ENCODE measurements around the gene PADI3. TPM values are rescaled to one million over a fixed set of nuclear protein-coding genes. Genes with fewer than 3 reads are reported as not detected.
"Not testable (repeated sequence)": the region's sequence is repeated elsewhere in the genome, so short reads cannot be mapped to it uniquely, and the experiment has no call there.

Gene PADI3
- total RNA-seq, 6 donors from 2014 or later, result not detected

DNA sequence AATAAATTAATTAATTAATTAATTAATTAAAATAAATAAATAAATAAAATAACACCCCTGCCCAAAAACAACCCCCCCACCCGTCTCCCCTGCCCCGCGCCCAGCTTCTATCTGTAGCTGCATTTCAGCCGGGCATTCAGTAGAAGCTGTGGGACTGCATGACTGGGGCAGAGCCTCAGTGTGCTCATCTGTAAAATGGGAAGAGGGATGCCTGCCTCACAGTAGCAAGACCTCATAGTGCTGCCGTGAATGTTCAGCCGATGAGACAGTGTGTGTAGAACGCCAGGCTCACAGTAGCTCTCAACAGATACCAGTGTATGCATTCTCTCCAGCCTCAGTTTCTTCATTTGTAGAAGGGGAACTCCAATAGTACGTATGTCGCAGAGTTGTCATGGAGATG, 67.8 kb downstream of the PADI3 start:
- ATAC-seq (ENCODE audit: low FRiP score in 2 of 2) (no peak), DNase-seq (no peak)
- Histone ChIP-seq H3K27me3 (no peaks in the 10 kb centered on the region), H3K27ac (no peak overlapping the region), H3K4me1 (no peaks in the 10 kb centered on the region), H3K9me3 (peaks cover 0 to 6% (median 1%) of the 10 kb centered on the region in 4 donors), H3K36me3 (no peaks in the 10 kb centered on the region), H3K4me3 (no peak overlapping the region)
- 84 to 96% methylated on average over 9 of the region's 9 CpGs for WGBS, 2 donors
- no peak for TF ChIP-seq EP300 (IDR thresholded peaks at IDR 0.05)
- TF ChIP-seq, protein P1, sequence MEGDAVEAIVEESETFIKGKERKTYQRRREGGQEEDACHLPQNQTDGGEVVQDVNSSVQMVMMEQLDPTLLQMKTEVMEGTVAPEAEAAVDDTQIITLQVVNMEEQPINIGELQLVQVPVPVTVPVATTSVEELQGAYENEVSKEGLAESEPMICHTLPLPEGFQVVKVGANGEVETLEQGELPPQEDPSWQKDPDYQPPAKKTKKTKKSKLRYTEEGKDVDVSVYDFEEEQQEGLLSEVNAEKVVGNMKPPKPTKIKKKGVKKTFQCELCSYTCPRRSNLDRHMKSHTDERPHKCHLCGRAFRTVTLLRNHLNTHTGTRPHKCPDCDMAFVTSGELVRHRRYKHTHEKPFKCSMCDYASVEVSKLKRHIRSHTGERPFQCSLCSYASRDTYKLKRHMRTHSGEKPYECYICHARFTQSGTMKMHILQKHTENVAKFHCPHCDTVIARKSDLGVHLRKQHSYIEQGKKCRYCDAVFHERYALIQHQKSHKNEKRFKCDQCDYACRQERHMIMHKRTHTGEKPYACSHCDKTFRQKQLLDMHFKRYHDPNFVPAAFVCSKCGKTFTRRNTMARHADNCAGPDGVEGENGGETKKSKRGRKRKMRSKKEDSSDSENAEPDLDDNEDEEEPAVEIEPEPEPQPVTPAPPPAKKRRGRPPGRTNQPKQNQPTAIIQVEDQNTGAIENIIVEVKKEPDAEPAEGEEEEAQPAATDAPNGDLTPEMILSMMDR (IDR thresholded peaks at IDR 0.05), result no peak
- no peak for TF ChIP-seq POLR2AphosphoS5 (IDR thresholded peaks at IDR 0.05)
- no peak for TF ChIP-seq POLR2A (IDR thresholded peaks at IDR 0.05)

GRCh38 chr1:17318262-17318661, 69.4 kb downstream of the PADI3 start:
- DNase-seq (no peak), ATAC-seq (ENCODE audit: low FRiP score in 2 of 2) (no peak)
- TF ChIP-seq POLR2AphosphoS5 (IDR thresholded peaks at IDR 0.05) (no peak), EP300 (IDR thresholded peaks at IDR 0.05) (no peak), POLR2A (IDR thresholded peaks at IDR 0.05) (no peak)
- TF ChIP-seq, protein P1 (IDR thresholded peaks at IDR 0.05), result no peak
- no peaks in the 10 kb centered on the region for H3K36me3 ChIP-seq
- H3K27me3 ChIP-seq, result no peaks in the 10 kb centered on the region
- no peak overlapping the region for H3K27ac ChIP-seq
- no peaks in the 10 kb centered on the region for H3K4me1 ChIP-seq
- H3K9me3 ChIP-seq, result peaks cover 0 to 6% (median 1%) of the 10 kb centered on the region in 4 donors
- H3K4me3 ChIP-seq, result no peak overlapping the region
- 46 to 56% methylated on average over 6 of the region's 6 CpGs for WGBS, 2 donors

DNA sequence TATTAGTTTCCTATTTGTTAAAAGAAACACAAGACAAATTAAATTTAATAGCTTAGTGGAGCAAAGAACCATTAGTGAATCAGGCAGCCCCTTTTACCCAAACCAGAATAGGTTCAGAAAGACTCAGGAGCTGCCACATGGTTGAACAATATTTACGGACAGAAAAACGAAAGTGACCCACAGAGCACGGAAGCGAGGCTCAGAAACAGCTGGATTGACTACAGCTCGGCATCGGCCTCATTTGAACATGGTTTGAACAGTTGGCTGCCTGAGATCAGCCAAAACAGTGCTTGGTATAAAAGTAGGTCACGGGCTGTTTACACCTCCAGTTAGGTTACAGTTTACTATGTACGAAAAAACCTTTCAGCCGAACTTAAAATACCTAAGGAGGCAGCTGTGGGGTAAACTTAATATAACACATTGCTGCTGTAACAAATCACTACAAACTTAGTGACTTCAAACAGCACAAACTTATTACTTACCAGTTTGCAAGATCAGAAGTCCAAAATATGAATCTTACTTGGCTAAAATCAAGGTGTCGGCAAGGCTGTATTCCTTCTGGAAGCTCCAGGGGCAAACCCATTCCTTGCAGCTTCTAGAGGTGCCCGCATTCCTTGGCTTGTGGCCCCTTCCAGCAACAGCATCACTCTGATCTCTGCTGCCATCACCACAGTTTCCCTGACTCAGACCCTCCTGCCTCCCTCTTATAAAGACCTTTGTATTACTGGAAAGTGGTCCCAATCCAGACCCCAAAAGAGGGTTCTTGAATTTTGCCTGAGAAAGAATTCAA, 70.9 kb downstream of the PADI3 start:
- WGBS, 2 donors, result 90% methylated on average over 11 of the region's 11 CpGs

GRCh38 chr1:17321857-17322390, 73.0 kb downstream of the PADI3 start:
- ATAC-seq (ENCODE audit: low FRiP score in 2 of 2); H3K36me3 ChIP-seq; H3K27me3 ChIP-seq; DNase-seq; H3K27ac ChIP-seq; H3K4me3 ChIP-seq; H3K9me3 ChIP-seq; H3K4me1 ChIP-seq: not testable (repeated sequence)
- 80 to 83% methylated on average over 6 of the region's 6 CpGs for WGBS, 2 donors

More for the DNA sequence above, 70.9 kb downstream of the PADI3 start:
- Histone ChIP-seq H3K27ac (no peak overlapping the region), H3K4me1 (no peaks in the 10 kb centered on the region), H3K27me3 (no peaks in the 10 kb centered on the region), H3K36me3 (no peaks in the 10 kb centered on the region), H3K9me3 (peaks cover 0 to 6% (median 1%) of the 10 kb centered on the region in 4 donors), H3K4me3 (no peak overlapping the region)
- TF ChIP-seq POLR2A (IDR thresholded peaks at IDR 0.05) (no peak), EP300 (IDR thresholded peaks at IDR 0.05) (no peak), POLR2AphosphoS5 (IDR thresholded peaks at IDR 0.05) (no peak)
- ATAC-seq (ENCODE audit: low FRiP score in 2 of 2) (no peak), DNase-seq (no peak)

GRCh38 chr1:17328855-17329254, 80.0 kb downstream of the PADI3 start:
- DNase-seq, result no peak
- no peak overlapping the region for H3K4me3 ChIP-seq
- H3K27ac ChIP-seq, result no peak overlapping the region
- no peaks in the 10 kb centered on the region for H3K36me3 ChIP-seq
- TF ChIP-seq, protein P1 (IDR thresholded peaks at IDR 0.05), result no peak
- no peak for TF ChIP-seq POLR2A (IDR thresholded peaks at IDR 0.05)
- no peak for TF ChIP-seq POLR2AphosphoS5 (IDR thresholded peaks at IDR 0.05)
- TF ChIP-seq EP300 (IDR thresholded peaks at IDR 0.05), result no peak
- WGBS, 2 donors, result 78 to 81% methylated on average over 5 of the region's 5 CpGs
- no peak for ATAC-seq (ENCODE audit: low FRiP score in 2 of 2)
- H3K4me1 ChIP-seq, result no peaks in the 10 kb centered on the region
- no peaks in the 10 kb centered on the region for H3K9me3 ChIP-seq
- no peaks in the 10 kb centered on the region for H3K27me3 ChIP-seq
